AG04450 (cell line): ENCODE results near the gene HSD17B11. TPM values are rescaled to one million over a fixed set of nuclear protein-coding genes. Genes with fewer than 3 reads are reported as not detected.

Source experiments
- CTCF ChIA-PET: fragments of 300-600, 350-600 bp; formaldehyde crosslinking; extraction: SDS; loops from one replicate; lab custom pipeline; 2022; ENCODE audit warnings: antibody characterized with exemption, inconsistent platforms; lab: Charles Lee
- POLR2A ChIA-PET: fragments of 350-600 bp; formaldehyde crosslinking; extraction: SDS; loops from one replicate; lab custom pipeline; 2021; ENCODE audit warnings: antibody characterized with exemption, inconsistent platforms; lab: Yijun Ruan, JAX
- DNase-seq: peaks from one replicate; pipeline ENCODE4 v3.0.0-alpha.2; 2011; ENCODE audit warnings: low read depth, low spot score
- H3K27ac ChIP-seq: one replicate; pipeline ENCODE4 v1.5.1; 2012; ENCODE audit warnings: low read depth, low read length, control low read depth
- H3K27me3 ChIP-seq: one replicate; pipeline ENCODE4 v1.6.0; 2012; ENCODE audit warnings: low read length; ENCODE audit not compliant: control insufficient read depth, insufficient read depth
- H3K4me3 ChIP-seq: 2 replicates; pipeline ENCODE4 v1.5.1; 2011; ENCODE audit warnings: mild to moderate bottlenecking, low read depth, low read length, control low read depth
- H3K9me3 ChIP-seq: 2 replicates; pipeline ENCODE4 v1.5.1; 2012; ENCODE audit warnings: low read length; ENCODE audit not compliant: control insufficient read depth, insufficient read depth
- polyA plus RNA-seq: library from polyadenylated mRNA; depleted of rRNA; stranded (reverse); fragments of >200 nt; gene quantifications from 2 replicates; pipeline ENCODE4 v1.2.3, GENCODE V29; 2011
- TF ChIP-seq, protein P1 (sequence below): IDR thresholded peaks from 2 replicates; pipeline ENCODE4 v1.5.1; 2011; ENCODE audit warnings: low read depth, low read length, control low read depth, inconsistent platforms

The HSD17B11 gene
- polyA plus RNA-seq, 1 experiment: 49.7 TPM

DNA sequence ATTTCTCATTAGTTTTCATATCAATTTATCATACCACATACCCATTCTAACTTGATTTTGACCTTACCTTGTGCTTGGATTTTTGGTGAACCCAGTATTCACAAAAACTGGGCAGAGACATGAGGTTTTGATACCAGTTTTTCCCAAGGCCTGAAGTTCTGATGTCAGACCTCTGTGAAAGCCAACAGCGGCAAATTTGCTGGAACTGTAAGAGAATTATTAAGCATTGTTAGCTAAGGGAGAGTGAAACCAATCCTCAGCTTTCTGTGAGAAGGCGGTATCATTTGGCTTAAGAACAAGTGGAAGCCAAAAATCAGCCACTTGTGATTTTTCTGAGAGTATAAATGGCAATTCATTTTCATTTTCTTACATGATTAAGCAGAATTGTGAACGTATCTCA, 77.2 kb downstream of the HSD17B11 start:
- no peak for DNase-seq

GRCh38 chr4:87311684-87312083, 79.3 kb downstream of the HSD17B11 start:
- POLR2A ChIA-PET: no interaction called here
- Histone ChIP-seq H3K27ac (no peak overlapping the region), H3K27me3 (no peaks in the 10 kb centered on the region), H3K9me3 (no peaks in the 10 kb centered on the region), H3K4me3 (no peak overlapping the region)
- no peak for DNase-seq
- CTCF ChIA-PET: no interaction called here
- TF ChIP-seq, protein P1, sequence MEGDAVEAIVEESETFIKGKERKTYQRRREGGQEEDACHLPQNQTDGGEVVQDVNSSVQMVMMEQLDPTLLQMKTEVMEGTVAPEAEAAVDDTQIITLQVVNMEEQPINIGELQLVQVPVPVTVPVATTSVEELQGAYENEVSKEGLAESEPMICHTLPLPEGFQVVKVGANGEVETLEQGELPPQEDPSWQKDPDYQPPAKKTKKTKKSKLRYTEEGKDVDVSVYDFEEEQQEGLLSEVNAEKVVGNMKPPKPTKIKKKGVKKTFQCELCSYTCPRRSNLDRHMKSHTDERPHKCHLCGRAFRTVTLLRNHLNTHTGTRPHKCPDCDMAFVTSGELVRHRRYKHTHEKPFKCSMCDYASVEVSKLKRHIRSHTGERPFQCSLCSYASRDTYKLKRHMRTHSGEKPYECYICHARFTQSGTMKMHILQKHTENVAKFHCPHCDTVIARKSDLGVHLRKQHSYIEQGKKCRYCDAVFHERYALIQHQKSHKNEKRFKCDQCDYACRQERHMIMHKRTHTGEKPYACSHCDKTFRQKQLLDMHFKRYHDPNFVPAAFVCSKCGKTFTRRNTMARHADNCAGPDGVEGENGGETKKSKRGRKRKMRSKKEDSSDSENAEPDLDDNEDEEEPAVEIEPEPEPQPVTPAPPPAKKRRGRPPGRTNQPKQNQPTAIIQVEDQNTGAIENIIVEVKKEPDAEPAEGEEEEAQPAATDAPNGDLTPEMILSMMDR: no peak

More for the DNA sequence above, 77.2 kb downstream of the HSD17B11 start:
- Histone ChIP-seq H3K27ac (no peak overlapping the region), H3K4me3 (no peak overlapping the region), H3K9me3 (no peaks in the 10 kb centered on the region), H3K27me3 (no peaks in the 10 kb centered on the region)
- TF ChIP-seq, protein P1: no peak
- POLR2A ChIA-PET: no interaction called here
- CTCF ChIA-PET: no interaction called here

GRCh38 chr4:87310691-87311335, 80.2 kb downstream of the HSD17B11 start:
- DNase-seq: no peak
- Histone ChIP-seq H3K4me3 (no peak overlapping the region), H3K27me3 (no peaks in the 10 kb centered on the region), H3K27ac (no peak overlapping the region), H3K9me3 (no peaks in the 10 kb centered on the region)
- CTCF ChIA-PET: no interaction called here
- POLR2A ChIA-PET: no interaction called here
- TF ChIP-seq, protein P1: no peak

DNA sequence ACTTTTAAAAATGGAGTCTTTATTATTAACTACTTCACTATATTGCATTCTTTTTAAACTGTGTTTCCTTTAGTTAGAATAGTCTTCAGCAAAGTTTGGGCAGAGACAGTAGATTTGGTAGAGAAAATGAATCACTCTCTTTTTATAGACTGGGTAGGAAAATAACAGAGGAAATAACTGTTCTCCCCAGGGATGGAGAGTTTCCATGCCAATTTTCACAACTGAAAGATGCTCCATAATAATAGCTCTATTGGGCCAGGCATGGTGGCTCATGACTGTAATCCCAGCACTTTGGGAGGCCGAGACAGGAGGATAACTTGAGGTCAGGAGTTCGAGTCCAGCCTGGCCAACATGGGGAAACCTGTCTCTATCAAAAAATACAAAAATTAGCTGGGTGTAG, 81.4 kb downstream of the HSD17B11 start:
- no peaks in the 10 kb centered on the region for H3K27me3 ChIP-seq
- H3K27ac ChIP-seq: no peak overlapping the region
- no peak for DNase-seq
- POLR2A ChIA-PET: no interaction called here
- no peaks in the 10 kb centered on the region for H3K9me3 ChIP-seq
- CTCF ChIA-PET: no interaction called here
- TF ChIP-seq, protein P1: no peak
- no peak overlapping the region for H3K4me3 ChIP-seq

DNA sequence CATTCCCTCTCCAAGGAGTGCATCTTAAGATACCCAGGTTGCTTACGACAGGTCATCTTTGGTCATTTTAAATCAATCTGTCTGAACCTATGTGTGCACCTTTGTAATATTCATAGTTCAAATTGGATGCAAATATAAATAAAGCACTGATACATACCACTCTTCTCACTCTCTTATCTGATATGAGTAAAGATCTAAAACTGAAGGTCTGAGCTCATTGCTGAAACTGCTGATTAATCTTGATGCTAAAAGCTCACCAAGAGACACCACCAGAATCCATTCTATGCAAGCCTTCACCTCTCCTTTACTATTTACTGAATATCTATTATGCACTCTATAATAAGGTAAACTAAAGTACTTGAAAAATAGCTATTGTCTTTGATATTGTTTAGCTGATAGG, 84.9 kb downstream of the HSD17B11 start:
- ChIA-PET POLR2A (no interaction called here), CTCF (no interaction called here)
- Histone ChIP-seq H3K27ac (no peak overlapping the region), H3K9me3 (no peaks in the 10 kb centered on the region), H3K4me3 (no peak overlapping the region), H3K27me3 (no peaks in the 10 kb centered on the region)
- TF ChIP-seq, protein P1: no peak
- DNase-seq: no peak
